Measurements from ENCODE around the gene TIMM21.

DNA sequence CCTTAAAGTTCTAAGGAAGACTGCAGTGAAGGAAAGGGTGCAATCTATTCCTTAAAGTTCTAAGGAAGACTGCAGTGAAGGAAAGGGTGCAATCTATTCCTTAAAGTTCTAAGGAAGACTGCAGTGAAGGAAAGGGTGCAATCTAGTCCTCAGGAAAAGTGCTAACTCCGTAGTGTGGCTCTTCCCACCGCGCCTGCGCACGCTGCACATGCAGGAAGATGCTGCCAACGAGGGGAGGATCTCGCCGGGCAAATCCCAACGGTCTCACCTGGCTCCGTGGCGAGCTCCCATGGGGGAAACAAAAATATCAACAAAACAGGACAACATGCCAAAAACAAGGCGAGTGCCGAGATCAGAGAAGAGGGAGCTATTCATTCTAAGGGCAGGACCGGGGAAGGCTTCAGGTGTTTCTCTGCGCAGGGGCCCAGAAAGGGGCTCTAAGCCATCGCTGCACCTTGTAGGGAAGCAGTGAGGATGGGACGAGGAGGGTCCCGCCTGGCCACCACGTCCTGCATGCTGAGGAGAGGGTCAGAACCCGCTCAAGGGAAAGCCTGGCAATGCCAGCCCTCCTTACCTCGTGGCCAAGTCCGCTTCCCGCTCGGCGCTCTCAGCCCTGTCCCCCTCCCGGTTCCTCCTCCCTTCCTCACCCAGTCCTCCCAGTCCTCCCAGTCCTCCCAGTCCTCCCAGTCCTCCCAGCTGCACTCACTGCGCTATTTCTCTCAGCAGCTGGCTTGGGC is 24.5 kb downstream of the TIMM21 start:
- TF ChIP-seq POLR2A (conservative IDR thresholded peaks at IDR 0.05) (no peak), EP300 (IDR thresholded peaks at IDR 0.05; ENCODE audit: low read length) (no peak), ZNF561 (CRISPR knock-in tag; conservative IDR thresholded peaks at IDR 0.05) (no peak), MLX (CRISPR knock-in tag; conservative IDR thresholded peaks at IDR 0.05) (no peak), MEF2A (IDR thresholded peaks at IDR 0.05; ENCODE audit: control insufficient read depth, low read depth, low read length) (no peak), POLR2AphosphoS5 (IDR thresholded peaks at IDR 0.05; ENCODE audit: control insufficient read depth, insufficient read depth, low read depth, low read length) (no peak), YY1 (IDR thresholded peaks at IDR 0.05; ENCODE audit: borderline replicate concordance in 1 of 3, control insufficient read depth in 1 of 3, extremely low read depth in 1 of 3, insufficient read depth in 3 of 3, insufficient read length in 1 of 3, insufficient replicate concordance in 2 of 3, low read depth in 1 of 3, low read length in 2 of 3) (no peak), DNMT1 (IDR thresholded peaks at IDR 0.05) (no peak)

Data from K562 (cell line).